ENCODE results near the gene CST9L. TPM values are rescaled to one million over a fixed set of nuclear protein-coding genes. Genes with fewer than 3 reads are reported as not detected.

CST9L gene
- total and polyA plus RNA-seq, 4 donors: not detected

DNA sequence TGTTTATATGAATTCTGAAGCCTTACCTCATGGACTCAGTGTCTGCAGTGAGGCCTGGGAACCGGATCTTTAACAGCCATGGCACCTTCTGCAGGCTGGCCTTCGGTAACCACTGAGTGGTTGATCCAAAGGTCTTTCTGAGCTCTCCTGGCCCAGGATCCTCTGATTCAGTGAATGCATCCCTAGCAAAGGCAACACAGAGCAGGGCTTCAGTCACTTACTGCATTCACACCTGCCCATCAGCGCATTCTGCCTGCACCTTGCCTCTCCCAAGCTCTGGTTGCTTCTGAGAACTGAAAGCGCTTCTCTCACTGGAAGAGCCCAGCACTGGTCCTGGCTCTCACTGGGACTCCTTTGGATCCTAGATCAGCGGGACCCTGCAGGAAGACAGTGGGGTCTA is 45.9 kb upstream of the CST9L start:
- H3K9me3 ChIP-seq (ENCODE audit: control insufficient read depth in 4 of 4, low read length in 3 of 4): no peaks in the 10 kb centered on the region
- DNase-seq (ENCODE audit: low spot score): no peak
- H3K36me3 ChIP-seq (ENCODE audit: control insufficient read depth in 4 of 4, insufficient read depth in 3 of 4, low read depth in 1 of 4, low read length in 3 of 4): no peaks in the 10 kb centered on the region
- TF ChIP-seq RXRA (IDR thresholded peaks at IDR 0.05) (no peak), NR2F2 (IDR thresholded peaks at IDR 0.05) (no peak)
- no peak overlapping the region for H3K9ac ChIP-seq (ENCODE audit: low read depth in 1 of 2, low read length in 2 of 2)
- no peak overlapping the region for H3K27ac ChIP-seq (ENCODE audit: low read depth in 1 of 2, low read length in 2 of 2)
- H3K4me3 ChIP-seq (ENCODE audit: low read depth in 1 of 3, low read length in 3 of 3): no peak overlapping the region
- WGBS: 96% methylated on average over 5 of the region's 5 CpGs
- H3K4me1 ChIP-seq (ENCODE audit: control insufficient read depth in 4 of 4, insufficient read depth in 4 of 4, low read length in 3 of 4): no peaks in the 10 kb centered on the region
- H3K27me3 ChIP-seq (ENCODE audit: control insufficient read depth in 4 of 4, insufficient read depth in 4 of 4, low read length in 3 of 4): no peaks in the 10 kb centered on the region

DNA sequence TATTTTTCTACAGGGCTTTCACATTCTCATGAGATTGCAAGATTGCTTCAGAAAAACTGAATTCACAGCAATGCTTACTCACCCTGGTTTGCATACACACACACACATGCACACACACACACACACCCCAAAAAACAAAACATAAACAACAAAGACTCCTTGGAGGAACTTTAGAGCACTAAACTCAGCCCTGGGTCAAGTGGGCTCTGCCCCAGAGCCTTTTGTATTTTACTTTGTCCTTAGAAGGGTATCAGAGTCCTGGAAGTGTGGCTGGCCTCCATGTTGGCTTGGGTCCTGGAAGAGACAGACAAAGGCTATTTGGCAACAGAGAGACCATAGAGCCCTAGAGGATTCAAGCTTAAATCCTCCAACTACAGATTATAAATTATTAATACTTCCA is 45.4 kb upstream of the CST9L start:
- Histone ChIP-seq H3K4me3 (ENCODE audit: low read depth in 1 of 3, low read length in 3 of 3) (no peak overlapping the region), H3K9me3 (ENCODE audit: control insufficient read depth in 4 of 4, low read length in 3 of 4) (no peaks in the 10 kb centered on the region), H3K9ac (ENCODE audit: low read depth in 1 of 2, low read length in 2 of 2) (no peak overlapping the region), H3K27ac (ENCODE audit: low read depth in 1 of 2, low read length in 2 of 2) (no peak overlapping the region), H3K4me1 (ENCODE audit: control insufficient read depth in 4 of 4, insufficient read depth in 4 of 4, low read length in 3 of 4) (no peaks in the 10 kb centered on the region), H3K27me3 (ENCODE audit: control insufficient read depth in 4 of 4, insufficient read depth in 4 of 4, low read length in 3 of 4) (no peaks in the 10 kb centered on the region), H3K36me3 (ENCODE audit: control insufficient read depth in 4 of 4, insufficient read depth in 3 of 4, low read depth in 1 of 4, low read length in 3 of 4) (no peaks in the 10 kb centered on the region)
- no peak for DNase-seq (ENCODE audit: low spot score)
- no peak for TF ChIP-seq YY1 (IDR thresholded peaks at IDR 0.05)
- TF ChIP-seq GABPA (IDR thresholded peaks at IDR 0.05 in 1 of 2, conservative IDR thresholded peaks at IDR 0.05 in 1 of 2): no peak
- TF ChIP-seq, protein P1, sequence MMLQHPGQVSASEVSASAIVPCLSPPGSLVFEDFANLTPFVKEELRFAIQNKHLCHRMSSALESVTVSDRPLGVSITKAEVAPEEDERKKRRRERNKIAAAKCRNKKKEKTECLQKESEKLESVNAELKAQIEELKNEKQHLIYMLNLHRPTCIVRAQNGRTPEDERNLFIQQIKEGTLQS (IDR thresholded peaks at IDR 0.05): no peak

DNA sequence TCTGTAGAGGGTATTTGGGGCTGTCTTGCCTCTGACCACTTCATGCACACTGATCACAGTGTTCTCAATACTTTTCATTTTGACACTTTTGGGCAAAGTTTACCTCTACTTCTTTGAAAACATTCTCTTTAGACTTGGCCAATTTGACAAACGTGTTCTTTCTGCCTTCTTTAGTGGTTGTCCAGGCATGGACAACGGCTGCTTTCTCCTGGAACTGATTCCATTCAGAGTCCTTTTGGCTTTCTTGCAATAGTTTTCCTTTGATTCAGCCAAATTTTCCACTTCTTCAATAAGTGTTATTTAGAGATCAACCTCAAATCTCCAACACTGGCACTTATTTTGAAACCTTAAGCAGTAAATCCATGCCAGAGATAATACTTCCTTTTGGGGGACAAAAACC is 44.1 kb upstream of the CST9L start:
- no peak overlapping the region for H3K27ac ChIP-seq (ENCODE audit: low read depth in 1 of 2, low read length in 2 of 2)
- no peaks in the 10 kb centered on the region for H3K36me3 ChIP-seq (ENCODE audit: control insufficient read depth in 4 of 4, insufficient read depth in 3 of 4, low read depth in 1 of 4, low read length in 3 of 4)
- no peak for DNase-seq (ENCODE audit: low spot score)
- TF ChIP-seq NR2F2 (IDR thresholded peaks at IDR 0.05): no peak
- no peaks in the 10 kb centered on the region for H3K27me3 ChIP-seq (ENCODE audit: control insufficient read depth in 4 of 4, insufficient read depth in 4 of 4, low read length in 3 of 4)
- 82% methylated on average over 2 of the region's 2 CpGs for WGBS
- no peaks in the 10 kb centered on the region for H3K9me3 ChIP-seq (ENCODE audit: control insufficient read depth in 4 of 4, low read length in 3 of 4)
- H3K9ac ChIP-seq (ENCODE audit: low read depth in 1 of 2, low read length in 2 of 2): no peak overlapping the region
- H3K4me3 ChIP-seq (ENCODE audit: low read depth in 1 of 3, low read length in 3 of 3): no peak overlapping the region
- H3K4me1 ChIP-seq (ENCODE audit: control insufficient read depth in 4 of 4, insufficient read depth in 4 of 4, low read length in 3 of 4): no peaks in the 10 kb centered on the region

DNA sequence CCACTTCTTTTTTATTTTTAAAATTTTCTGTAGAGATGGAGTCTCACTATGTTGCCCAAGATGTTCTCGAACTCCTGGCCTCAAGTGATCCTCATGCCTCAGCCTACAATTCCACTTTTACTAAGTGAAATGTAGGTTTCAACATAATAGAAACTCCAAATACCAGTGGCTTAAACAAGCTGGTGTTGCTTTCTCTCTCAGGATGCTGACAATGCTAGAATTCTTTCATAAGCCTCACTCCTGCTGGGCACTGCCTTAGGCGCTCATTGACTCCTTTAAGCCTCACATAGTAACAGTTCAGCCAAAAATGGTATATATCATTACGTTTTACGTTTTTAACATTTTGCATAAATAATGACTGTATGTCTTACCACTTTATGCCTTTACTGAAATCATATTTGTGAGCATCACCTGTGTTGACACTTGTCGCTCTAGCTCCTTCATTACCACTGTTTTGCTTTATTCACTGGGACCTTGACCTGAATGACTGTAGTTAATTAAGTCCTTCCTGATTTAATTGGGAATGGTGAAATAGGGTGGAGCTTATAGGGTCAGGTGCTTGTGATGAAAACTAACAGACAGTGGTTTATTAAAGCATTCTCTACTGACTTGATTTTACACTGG is 41.3 kb upstream of the CST9L start:
- H3K9ac ChIP-seq (ENCODE audit: low read depth in 1 of 2, low read length in 2 of 2): no peak overlapping the region
- H3K4me1 ChIP-seq (ENCODE audit: control insufficient read depth in 4 of 4, insufficient read depth in 4 of 4, low read length in 3 of 4): no peaks in the 10 kb centered on the region
- H3K36me3 ChIP-seq (ENCODE audit: control insufficient read depth in 4 of 4, insufficient read depth in 3 of 4, low read depth in 1 of 4, low read length in 3 of 4): no peaks in the 10 kb centered on the region
- no peak for DNase-seq (ENCODE audit: low spot score)
- peaks cover 0 to 3% (median 0%) of the 10 kb centered on the region in 4 donors for H3K27me3 ChIP-seq (ENCODE audit: control insufficient read depth in 4 of 4, insufficient read depth in 4 of 4, low read length in 3 of 4)
- no peak overlapping the region for H3K4me3 ChIP-seq (ENCODE audit: low read depth in 1 of 3, low read length in 3 of 3)
- WGBS: 89% methylated on average over 5 of the region's 5 CpGs
- no peaks in the 10 kb centered on the region for H3K9me3 ChIP-seq (ENCODE audit: control insufficient read depth in 4 of 4, low read length in 3 of 4)
- no peak overlapping the region for H3K27ac ChIP-seq (ENCODE audit: low read depth in 1 of 2, low read length in 2 of 2)
- no peak for TF ChIP-seq JUND (IDR thresholded peaks at IDR 0.05)
- no peak for TF ChIP-seq FOXA1 (IDR thresholded peaks at IDR 0.05)
- TF ChIP-seq HNF4G (IDR thresholded peaks at IDR 0.05): no peak
- TF ChIP-seq, protein P2, sequence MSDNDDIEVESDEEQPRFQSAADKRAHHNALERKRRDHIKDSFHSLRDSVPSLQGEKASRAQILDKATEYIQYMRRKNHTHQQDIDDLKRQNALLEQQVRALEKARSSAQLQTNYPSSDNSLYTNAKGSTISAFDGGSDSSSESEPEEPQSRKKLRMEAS (IDR thresholded peaks at IDR 0.05): no peak
- TF ChIP-seq, protein P3, sequence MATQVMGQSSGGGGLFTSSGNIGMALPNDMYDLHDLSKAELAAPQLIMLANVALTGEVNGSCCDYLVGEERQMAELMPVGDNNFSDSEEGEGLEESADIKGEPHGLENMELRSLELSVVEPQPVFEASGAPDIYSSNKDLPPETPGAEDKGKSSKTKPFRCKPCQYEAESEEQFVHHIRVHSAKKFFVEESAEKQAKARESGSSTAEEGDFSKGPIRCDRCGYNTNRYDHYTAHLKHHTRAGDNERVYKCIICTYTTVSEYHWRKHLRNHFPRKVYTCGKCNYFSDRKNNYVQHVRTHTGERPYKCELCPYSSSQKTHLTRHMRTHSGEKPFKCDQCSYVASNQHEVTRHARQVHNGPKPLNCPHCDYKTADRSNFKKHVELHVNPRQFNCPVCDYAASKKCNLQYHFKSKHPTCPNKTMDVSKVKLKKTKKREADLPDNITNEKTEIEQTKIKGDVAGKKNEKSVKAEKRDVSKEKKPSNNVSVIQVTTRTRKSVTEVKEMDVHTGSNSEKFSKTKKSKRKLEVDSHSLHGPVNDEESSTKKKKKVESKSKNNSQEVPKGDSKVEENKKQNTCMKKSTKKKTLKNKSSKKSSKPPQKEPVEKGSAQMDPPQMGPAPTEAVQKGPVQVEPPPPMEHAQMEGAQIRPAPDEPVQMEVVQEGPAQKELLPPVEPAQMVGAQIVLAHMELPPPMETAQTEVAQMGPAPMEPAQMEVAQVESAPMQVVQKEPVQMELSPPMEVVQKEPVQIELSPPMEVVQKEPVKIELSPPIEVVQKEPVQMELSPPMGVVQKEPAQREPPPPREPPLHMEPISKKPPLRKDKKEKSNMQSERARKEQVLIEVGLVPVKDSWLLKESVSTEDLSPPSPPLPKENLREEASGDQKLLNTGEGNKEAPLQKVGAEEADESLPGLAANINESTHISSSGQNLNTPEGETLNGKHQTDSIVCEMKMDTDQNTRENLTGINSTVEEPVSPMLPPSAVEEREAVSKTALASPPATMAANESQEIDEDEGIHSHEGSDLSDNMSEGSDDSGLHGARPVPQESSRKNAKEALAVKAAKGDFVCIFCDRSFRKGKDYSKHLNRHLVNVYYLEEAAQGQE (IDR thresholded peaks at IDR 0.05): no peak
- no peak for TF ChIP-seq RAD21 (IDR thresholded peaks at IDR 0.05)
- TF ChIP-seq NR2F2 (IDR thresholded peaks at IDR 0.05): no peak
- TF ChIP-seq, protein P4, sequence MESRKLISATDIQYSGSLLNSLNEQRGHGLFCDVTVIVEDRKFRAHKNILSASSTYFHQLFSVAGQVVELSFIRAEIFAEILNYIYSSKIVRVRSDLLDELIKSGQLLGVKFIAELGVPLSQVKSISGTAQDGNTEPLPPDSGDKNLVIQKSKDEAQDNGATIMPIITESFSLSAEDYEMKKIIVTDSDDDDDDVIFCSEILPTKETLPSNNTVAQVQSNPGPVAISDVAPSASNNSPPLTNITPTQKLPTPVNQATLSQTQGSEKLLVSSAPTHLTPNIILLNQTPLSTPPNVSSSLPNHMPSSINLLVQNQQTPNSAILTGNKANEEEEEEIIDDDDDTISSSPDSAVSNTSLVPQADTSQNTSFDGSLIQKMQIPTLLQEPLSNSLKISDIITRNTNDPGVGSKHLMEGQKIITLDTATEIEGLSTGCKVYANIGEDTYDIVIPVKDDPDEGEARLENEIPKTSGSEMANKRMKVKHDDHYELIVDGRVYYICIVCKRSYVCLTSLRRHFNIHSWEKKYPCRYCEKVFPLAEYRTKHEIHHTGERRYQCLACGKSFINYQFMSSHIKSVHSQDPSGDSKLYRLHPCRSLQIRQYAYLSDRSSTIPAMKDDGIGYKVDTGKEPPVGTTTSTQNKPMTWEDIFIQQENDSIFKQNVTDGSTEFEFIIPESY (IDR thresholded peaks at IDR 0.05): no peak
- no peak for TF ChIP-seq GABPA (IDR thresholded peaks at IDR 0.05 in 1 of 2, conservative IDR thresholded peaks at IDR 0.05 in 1 of 2)
- TF ChIP-seq, protein P5, sequence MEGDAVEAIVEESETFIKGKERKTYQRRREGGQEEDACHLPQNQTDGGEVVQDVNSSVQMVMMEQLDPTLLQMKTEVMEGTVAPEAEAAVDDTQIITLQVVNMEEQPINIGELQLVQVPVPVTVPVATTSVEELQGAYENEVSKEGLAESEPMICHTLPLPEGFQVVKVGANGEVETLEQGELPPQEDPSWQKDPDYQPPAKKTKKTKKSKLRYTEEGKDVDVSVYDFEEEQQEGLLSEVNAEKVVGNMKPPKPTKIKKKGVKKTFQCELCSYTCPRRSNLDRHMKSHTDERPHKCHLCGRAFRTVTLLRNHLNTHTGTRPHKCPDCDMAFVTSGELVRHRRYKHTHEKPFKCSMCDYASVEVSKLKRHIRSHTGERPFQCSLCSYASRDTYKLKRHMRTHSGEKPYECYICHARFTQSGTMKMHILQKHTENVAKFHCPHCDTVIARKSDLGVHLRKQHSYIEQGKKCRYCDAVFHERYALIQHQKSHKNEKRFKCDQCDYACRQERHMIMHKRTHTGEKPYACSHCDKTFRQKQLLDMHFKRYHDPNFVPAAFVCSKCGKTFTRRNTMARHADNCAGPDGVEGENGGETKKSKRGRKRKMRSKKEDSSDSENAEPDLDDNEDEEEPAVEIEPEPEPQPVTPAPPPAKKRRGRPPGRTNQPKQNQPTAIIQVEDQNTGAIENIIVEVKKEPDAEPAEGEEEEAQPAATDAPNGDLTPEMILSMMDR (IDR thresholded peaks at IDR 0.05; ENCODE audit: low read depth, low read length, missing input control): no peak
- no peak for TF ChIP-seq YY1 (IDR thresholded peaks at IDR 0.05)
- TF ChIP-seq SP1 (IDR thresholded peaks at IDR 0.05): no peak
- TF ChIP-seq, protein P1 (IDR thresholded peaks at IDR 0.05): no peak
- no peak for TF ChIP-seq TAF1 (conservative IDR thresholded peaks at IDR 0.05)

All from liver (tissue), 9 donors.